SK-N-MC (cell line): ENCODE data around the gene RBPJ.

Experiments used
- DNase-seq: peaks from one replicate; pipeline ENCODE4 v3.0.0-alpha.2; 2011; ENCODE audit warnings: low read depth, low spot score
- H3K27ac ChIP-seq: fragments of 200-600 bp; sonication (generic); 2 replicates; pipeline ENCODE4 v1.5.1; 2016; ENCODE audit warnings: mixed run types
- H3K36me3 ChIP-seq: fragments of 200-600 bp; sonication (generic); 2 replicates; pipeline ENCODE4 v1.6.1; 2017; ENCODE audit warnings: antibody characterized with exemption, low read length, mixed read lengths; ENCODE audit not compliant: insufficient read depth
- H3K4me3 ChIP-seq: fragments of 200-600 bp; sonication (generic); 2 replicates; pipeline ENCODE4 v1.5.1; 2016
- H3K9ac ChIP-seq: fragments of 200-600 bp; sonication (generic); 2 replicates; pipeline ENCODE4 v1.8.0; 2017; ENCODE audit warnings: mixed run types, mixed read lengths; ENCODE audit not compliant: insufficient read length
- H3K9me3 ChIP-seq: fragments of 200-600 bp; sonication (generic); 2 replicates; pipeline ENCODE4 v1.6.1; 2017; ENCODE audit warnings: low read depth, mild to moderate bottlenecking, antibody characterized with exemption, low read length, moderate library complexity, mixed read lengths
- EZH2 ChIP-seq: fragments of 200-600 bp; sonication (generic); IDR thresholded peaks from one replicate; pipeline ENCODE4 v1.6.1; 2017; ENCODE audit warnings: antibody characterized with exemption
- FOXP2 ChIP-seq: optimal IDR thresholded peaks from 2 replicates; pipeline ENCODE3; 2011; ENCODE audit warnings: mild to moderate bottlenecking, moderate library complexity; ENCODE audit not compliant: insufficient read depth; ENCODE audit errors: extremely low read length, control extremely low read depth
- POLR2AphosphoS5 ChIP-seq: IDR thresholded peaks from 2 replicates; pipeline ENCODE4 v1.6.1; 2012; ENCODE audit warnings: mild to moderate bottlenecking, low read depth, low read length, borderline replicate concordance

The RBPJ gene

DNA sequence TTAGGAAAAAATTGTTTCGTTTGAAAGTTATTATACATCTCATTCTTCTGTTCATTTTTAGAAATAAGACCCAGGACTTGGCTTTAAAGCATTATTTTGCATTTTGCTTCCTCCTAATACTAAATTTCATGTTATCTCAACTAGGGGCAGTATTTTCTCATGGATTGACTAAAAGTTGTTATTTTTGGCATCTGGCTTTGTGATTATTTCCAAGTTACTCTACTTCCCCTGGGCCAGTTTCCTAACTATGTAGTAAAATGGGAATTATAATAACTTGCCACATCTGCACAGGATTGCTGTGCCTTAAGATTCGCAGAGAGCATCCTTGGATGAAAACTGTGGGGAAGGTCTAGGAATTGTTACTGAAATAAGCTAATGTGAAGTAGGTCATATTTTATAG, 3.0 kb downstream of the RBPJ start:
- no peak overlapping the region for H3K9ac ChIP-seq
- TF ChIP-seq POLR2AphosphoS5 (no peak), EZH2 (no peak)
- H3K9me3 ChIP-seq, result no peaks in the 10 kb centered on the region
- H3K36me3 ChIP-seq, result no peaks in the 10 kb centered on the region
- no peak for DNase-seq
- H3K4me3 ChIP-seq, result peak overlapping the region; percentile 48; the same call in 1 of the 2 replicates
- H3K27ac ChIP-seq, result no peak overlapping the region

DNA sequence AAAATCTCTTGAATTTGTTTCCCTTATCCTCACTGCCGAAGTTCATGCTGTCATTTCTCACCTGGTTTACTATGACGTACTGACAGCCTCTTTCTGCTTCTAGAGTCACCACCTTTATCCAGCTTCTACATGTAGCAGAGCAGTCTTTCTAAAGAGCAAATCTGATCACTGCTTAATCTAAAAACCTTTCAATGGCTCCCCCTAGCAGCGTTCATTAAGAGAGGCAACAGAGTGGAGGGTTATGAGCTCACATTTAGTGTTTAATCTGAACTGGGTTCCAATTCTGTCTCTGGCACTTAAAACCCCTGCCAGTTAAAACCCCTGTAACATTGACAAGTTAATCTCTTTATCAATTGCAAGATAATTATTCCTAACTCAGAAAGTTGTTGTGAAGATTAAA, 4.4 kb downstream of the RBPJ start:
- no peak for DNase-seq
- Histone ChIP-seq H3K4me3 (no peak overlapping the region), H3K9me3 (no peaks in the 10 kb centered on the region), H3K27ac (no peak overlapping the region), H3K36me3 (no peaks in the 10 kb centered on the region), H3K9ac (no peak overlapping the region)
- TF ChIP-seq POLR2AphosphoS5 (no peak), FOXP2 (no peak), EZH2 (no peak)

DNA sequence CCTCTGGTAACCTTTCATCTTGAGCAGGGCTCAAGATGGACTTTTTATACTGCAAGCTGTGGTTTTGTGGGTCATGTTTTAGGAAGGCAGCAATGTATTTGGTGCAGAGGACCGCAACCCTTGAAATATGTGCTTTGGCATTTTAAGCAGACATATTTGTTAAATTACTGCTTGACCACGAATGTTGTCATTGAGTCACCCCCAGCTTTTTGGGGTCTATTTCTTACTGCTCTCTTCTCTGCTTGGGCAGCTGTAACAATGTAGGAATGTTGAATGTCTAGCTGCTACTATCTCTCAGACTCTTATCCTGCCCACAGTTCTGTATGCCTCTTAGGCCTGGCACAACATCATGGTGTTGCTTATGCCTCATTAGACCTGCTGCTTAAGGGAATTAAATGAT, 6.0 kb downstream of the RBPJ start:
- no peak overlapping the region for H3K27ac ChIP-seq
- H3K36me3 ChIP-seq, result no peaks in the 10 kb centered on the region
- no peak overlapping the region for H3K4me3 ChIP-seq
- TF ChIP-seq EZH2 (no peak), FOXP2 (no peak), POLR2AphosphoS5 (no peak)
- DNase-seq, result no peak
- no peaks in the 10 kb centered on the region for H3K9me3 ChIP-seq
- no peak overlapping the region for H3K9ac ChIP-seq

DNA sequence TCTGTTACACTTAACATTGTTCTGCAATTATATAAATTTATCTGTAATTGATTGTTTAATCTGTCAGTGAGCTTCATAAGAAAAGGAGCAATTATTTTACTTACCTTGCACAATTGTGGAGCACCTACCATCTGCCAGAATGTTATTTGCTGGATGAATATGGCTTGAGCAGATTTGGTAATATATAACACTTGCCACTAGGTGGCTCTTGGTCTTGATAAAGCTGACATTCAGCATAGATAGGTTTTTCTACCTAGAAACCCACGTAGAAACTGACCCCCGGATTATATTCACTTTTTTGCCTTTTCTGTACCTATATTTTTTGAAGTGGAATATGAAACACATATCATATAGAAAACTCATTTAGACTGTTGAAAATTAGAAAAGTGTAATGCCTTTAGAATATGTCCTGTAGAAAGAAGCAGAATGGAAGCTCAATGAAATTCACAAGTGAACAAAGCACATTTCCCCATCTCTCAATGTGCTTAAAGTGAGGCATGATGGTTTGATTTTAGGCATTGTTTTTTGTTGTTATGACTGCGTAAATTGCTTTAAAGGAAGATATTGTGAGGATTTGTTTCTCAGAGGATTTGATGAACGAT, 9.5 kb downstream of the RBPJ start:
- no peak for DNase-seq
- Histone ChIP-seq H3K4me3 (no peak overlapping the region), H3K27ac (no peak overlapping the region), H3K9ac (no peak overlapping the region), H3K9me3 (no peaks in the 10 kb centered on the region), H3K36me3 (no peaks in the 10 kb centered on the region)
- no peak for TF ChIP-seq POLR2AphosphoS5
- no peak for TF ChIP-seq FOXP2
- no peak for TF ChIP-seq EZH2

DNA sequence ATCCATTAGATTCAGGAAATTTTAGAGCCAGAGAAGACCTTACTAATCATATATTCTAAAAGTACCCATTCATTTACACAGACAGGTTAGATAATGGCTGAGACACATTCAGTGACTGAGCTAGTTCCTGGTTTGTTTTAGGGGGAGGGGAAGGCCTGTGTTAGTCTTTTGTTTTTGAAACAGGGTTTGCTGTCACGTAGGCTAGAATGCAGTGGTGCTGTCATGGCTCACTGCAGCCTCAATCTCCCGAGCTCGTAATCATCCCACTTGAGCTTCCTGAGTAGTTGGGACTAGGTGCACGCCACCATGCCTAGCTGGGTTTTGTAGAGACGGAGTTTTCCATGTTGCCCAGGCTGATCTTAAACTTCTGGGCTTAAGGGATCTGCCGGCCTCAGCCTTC, 10.1 kb downstream of the RBPJ start:
- Histone ChIP-seq H3K4me3 (no peak overlapping the region), H3K27ac (no peak overlapping the region), H3K36me3 (no peaks in the 10 kb centered on the region), H3K9ac (no peak overlapping the region), H3K9me3 (no peaks in the 10 kb centered on the region)
- TF ChIP-seq EZH2, result no peak
- TF ChIP-seq POLR2AphosphoS5, result no peak
- no peak for TF ChIP-seq FOXP2
- no peak for DNase-seq

DNA sequence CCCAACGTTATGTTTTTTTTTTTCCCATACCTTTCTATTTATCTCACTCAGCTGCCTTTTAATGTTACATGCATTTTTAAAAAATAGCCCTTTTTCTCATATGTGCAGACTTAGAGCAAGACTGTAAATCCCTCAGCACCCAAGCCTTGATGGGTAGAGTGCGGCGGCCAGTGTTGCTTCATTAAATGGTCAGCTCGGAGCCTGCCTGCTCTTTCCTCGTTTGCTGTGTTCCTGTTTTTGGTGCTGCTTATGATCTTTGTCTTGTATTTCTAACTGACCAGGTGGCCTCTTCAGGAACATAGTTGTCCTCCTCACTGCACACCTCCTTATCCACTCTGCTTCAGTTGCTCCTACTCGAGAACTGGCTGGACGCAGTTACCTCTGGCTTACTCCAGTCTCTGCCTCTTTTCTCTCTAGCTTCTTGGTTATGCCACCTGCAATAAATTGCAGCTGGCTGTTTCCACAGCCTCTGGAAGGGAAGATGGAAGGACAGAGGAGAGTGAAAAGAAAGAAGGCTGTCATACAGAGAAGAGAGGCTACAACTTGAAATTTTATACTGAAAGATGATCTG, 10.7 kb downstream of the RBPJ start:
- DNase-seq, result no peak
- H3K4me3 ChIP-seq, result no peak overlapping the region
- H3K9me3 ChIP-seq, result no peaks in the 10 kb centered on the region
- H3K9ac ChIP-seq, result no peak overlapping the region
- H3K36me3 ChIP-seq, result no peaks in the 10 kb centered on the region
- TF ChIP-seq FOXP2, result no peak
- TF ChIP-seq POLR2AphosphoS5, result no peak
- no peak for TF ChIP-seq EZH2
- no peak overlapping the region for H3K27ac ChIP-seq

DNA sequence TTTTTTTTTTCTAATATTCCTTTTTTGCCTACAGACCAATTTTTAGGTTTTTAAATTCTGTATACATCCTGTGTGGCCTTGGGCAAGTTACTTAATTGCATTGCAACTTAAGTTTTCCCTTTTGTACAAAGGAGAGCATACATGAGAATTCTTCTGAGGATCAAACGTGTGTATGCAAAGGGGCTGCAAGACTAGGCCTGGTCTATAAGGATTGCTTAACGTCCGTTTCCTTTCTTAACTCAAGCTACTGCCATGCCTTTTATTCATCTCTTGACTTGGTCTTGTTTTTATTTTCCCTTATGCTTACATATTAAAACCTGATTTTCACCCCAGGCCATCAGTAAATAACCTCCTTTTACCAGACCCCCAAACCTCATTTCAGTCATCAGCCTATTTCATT, 13.6 kb downstream of the RBPJ start:
- Histone ChIP-seq H3K4me3 (no peak overlapping the region), H3K9ac (no peak overlapping the region), H3K9me3 (no peaks in the 10 kb centered on the region), H3K27ac (no peak overlapping the region), H3K36me3 (no peaks in the 10 kb centered on the region)
- TF ChIP-seq EZH2 (no peak), FOXP2 (no peak), POLR2AphosphoS5 (no peak)
- DNase-seq, result no peak

DNA sequence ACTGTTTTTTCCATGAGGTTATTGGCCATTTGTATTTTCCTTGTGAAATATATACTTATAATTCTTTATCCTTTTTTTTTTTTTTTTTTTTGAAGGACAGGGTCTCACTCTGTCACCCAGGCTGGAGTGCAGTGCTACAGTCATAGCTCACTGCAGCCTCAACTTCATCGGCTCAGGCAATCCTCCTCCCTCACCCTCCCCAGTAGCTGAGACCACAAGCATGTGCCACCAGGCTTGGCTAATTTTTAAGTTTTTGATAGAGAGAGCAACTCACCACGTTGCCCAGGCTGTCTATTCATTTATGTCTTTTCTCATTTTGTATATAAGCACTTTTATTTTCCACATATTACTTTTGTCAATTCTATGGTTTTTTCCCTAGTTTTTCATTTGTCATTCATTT, 16.8 kb downstream of the RBPJ start:
- DNase-seq, result no peak
- Histone ChIP-seq H3K36me3 (no peaks in the 10 kb centered on the region), H3K4me3 (no peak overlapping the region), H3K9me3 (no peaks in the 10 kb centered on the region), H3K9ac (no peak overlapping the region), H3K27ac (no peak overlapping the region)
- TF ChIP-seq POLR2AphosphoS5 (no peak), EZH2 (no peak), FOXP2 (no peak)
